Measurements from ENCODE around the gene AKNA. TPM values are rescaled to one million over a fixed set of nuclear protein-coding genes. Genes with fewer than 3 reads are reported as not detected.

Gene AKNA
- total RNA-seq, 1 donor from 2014 or later: 11.4 TPM

DNA sequence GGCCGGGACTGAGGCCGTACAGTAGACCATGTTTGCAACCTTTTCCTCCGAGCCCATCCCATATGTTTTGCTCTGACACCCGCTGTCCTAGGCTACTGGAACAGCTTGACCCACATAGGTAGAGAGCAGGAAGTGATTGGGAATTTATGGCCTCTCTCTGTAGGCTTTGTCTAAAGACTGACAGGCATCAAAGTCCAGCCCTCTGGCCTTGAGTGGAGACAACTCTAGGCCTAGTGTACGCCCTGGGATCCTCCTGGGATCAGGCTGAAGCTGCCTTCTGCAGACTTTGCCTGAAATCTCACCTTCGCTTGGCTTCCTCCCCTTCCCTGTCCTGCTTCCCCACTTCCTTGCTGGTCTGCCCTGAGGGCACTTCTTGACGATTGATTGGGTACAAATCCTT, 13.6 kb upstream of the AKNA start:
- Mint-ChIP-seq H3K9me3 (no peaks in the 10 kb centered on the region), H3K27ac (no peak overlapping the region), H3K4me3 (no peak overlapping the region), H3K27me3 (ENCODE audit: insufficient read depth, low read depth) (peaks cover 13% of the 10 kb centered on the region), H3K4me1 (peaks cover 12% of the 10 kb centered on the region), H3K36me3 (no peaks in the 10 kb centered on the region)
- Histone ChIP-seq H3F3A (ENCODE audit: low read depth) (peaks cover 13% of the 10 kb centered on the region), H4K20me1 (ENCODE audit: low read depth) (no peaks in the 10 kb centered on the region), H3K4me2 (no peak overlapping the region), H3K27ac (no peak overlapping the region), H3K4me1 (peaks cover 8% of the 10 kb centered on the region), H3K27me3 (no peaks in the 10 kb centered on the region), H3K36me3 (no peaks in the 10 kb centered on the region), H3K79me2 (ENCODE audit: low read depth) (no peaks in the 10 kb centered on the region), H3K4me3 (no peak overlapping the region), H3K9ac (no peak overlapping the region), H2AFZ (replicated peaks) (no peak overlapping the region), H3K9me3 (ENCODE audit: low read depth) (no peaks in the 10 kb centered on the region)
- DNase-seq (ENCODE audit: low spot score): no peak
- TF ChIP-seq EZH2 (IDR thresholded peaks at IDR 0.05) (no peak), EZH2phosphoT487 (IDR thresholded peaks at IDR 0.05) (no peak)
- TF ChIP-seq, protein P1, sequence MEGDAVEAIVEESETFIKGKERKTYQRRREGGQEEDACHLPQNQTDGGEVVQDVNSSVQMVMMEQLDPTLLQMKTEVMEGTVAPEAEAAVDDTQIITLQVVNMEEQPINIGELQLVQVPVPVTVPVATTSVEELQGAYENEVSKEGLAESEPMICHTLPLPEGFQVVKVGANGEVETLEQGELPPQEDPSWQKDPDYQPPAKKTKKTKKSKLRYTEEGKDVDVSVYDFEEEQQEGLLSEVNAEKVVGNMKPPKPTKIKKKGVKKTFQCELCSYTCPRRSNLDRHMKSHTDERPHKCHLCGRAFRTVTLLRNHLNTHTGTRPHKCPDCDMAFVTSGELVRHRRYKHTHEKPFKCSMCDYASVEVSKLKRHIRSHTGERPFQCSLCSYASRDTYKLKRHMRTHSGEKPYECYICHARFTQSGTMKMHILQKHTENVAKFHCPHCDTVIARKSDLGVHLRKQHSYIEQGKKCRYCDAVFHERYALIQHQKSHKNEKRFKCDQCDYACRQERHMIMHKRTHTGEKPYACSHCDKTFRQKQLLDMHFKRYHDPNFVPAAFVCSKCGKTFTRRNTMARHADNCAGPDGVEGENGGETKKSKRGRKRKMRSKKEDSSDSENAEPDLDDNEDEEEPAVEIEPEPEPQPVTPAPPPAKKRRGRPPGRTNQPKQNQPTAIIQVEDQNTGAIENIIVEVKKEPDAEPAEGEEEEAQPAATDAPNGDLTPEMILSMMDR (IDR thresholded peaks at IDR 0.05): no peak

DNA sequence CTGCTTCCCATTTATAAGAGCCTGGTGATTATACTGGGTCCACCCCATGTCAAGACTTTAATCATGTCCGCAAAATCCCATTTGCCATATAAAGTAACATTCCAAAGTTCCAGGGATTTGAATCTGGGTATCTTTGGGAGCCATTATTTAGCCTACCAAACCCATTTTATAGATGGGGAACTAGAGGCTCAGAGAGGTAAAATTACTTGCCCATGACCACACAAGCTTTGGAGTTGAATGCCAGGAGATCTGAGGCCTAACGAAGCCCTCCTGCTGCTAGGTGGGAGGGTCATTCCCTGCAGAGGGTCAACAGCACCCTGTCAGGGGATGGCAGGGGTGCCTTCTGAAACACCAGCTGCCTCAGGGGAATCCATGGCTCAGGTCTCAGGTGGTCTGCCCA, 13.0 kb upstream of the AKNA start:
- DNase-seq (ENCODE audit: low spot score): no peak
- no peaks in the 10 kb centered on the region for H3K27me3 ChIP-seq
- Mint-ChIP-seq H3K27ac (no peak overlapping the region), H3K27me3 (ENCODE audit: insufficient read depth, low read depth) (peaks cover 15% of the 10 kb centered on the region), H3K4me1 (peaks cover 14% of the 10 kb centered on the region), H3K4me3 (no peak overlapping the region), H3K36me3 (no peaks in the 10 kb centered on the region), H3K9me3 (no peaks in the 10 kb centered on the region)
- no peak overlapping the region for H3K9ac ChIP-seq
- H3F3A ChIP-seq (ENCODE audit: low read depth): peaks cover 15% of the 10 kb centered on the region
- peaks cover 8% of the 10 kb centered on the region for H3K4me1 ChIP-seq
- H3K9me3 ChIP-seq (ENCODE audit: low read depth): no peaks in the 10 kb centered on the region
- TF ChIP-seq EZH2 (IDR thresholded peaks at IDR 0.05) (no peak), EZH2phosphoT487 (IDR thresholded peaks at IDR 0.05) (no peak)
- TF ChIP-seq, protein P1 (IDR thresholded peaks at IDR 0.05): no peak
- H2AFZ ChIP-seq (replicated peaks): no peak overlapping the region
- H3K36me3 ChIP-seq: no peaks in the 10 kb centered on the region
- H4K20me1 ChIP-seq (ENCODE audit: low read depth): no peaks in the 10 kb centered on the region
- H3K27ac ChIP-seq: no peak overlapping the region
- H3K4me3 ChIP-seq: no peak overlapping the region
- H3K79me2 ChIP-seq (ENCODE audit: low read depth): no peaks in the 10 kb centered on the region
- H3K4me2 ChIP-seq: no peak overlapping the region

DNA sequence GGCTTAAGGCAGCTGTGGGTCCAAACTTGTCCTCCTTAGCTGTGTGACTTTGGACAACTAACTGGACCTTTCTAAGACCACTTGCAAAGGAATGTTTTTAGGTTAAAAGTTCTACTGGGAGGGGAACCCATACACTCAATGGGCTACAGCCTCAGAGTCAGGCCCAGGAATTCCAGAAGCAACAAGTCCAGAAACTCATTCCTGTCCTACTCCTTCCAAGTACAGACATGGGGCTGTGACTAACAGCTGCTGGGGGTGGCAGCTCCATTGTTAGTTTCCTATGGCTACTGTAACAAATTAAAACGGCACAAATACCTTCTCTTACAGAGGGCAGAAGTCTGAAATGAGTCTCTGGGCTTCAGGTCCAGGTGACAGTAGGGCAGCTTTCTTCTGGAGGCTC, 12.4 kb upstream of the AKNA start:
- H3F3A ChIP-seq (ENCODE audit: low read depth): peaks cover 20% of the 10 kb centered on the region
- peaks cover 8% of the 10 kb centered on the region for H3K4me1 ChIP-seq
- H3K27ac Mint-ChIP-seq: no peak overlapping the region
- H3K4me3 Mint-ChIP-seq: no peak overlapping the region
- H3K27ac ChIP-seq: no peak overlapping the region
- no peak overlapping the region for H2AFZ ChIP-seq (replicated peaks)
- TF ChIP-seq, protein P1 (IDR thresholded peaks at IDR 0.05): no peak
- TF ChIP-seq EZH2phosphoT487 (IDR thresholded peaks at IDR 0.05) (no peak), EZH2 (IDR thresholded peaks at IDR 0.05) (no peak)
- no peaks in the 10 kb centered on the region for H4K20me1 ChIP-seq (ENCODE audit: low read depth)
- peaks cover 14% of the 10 kb centered on the region for H3K27me3 Mint-ChIP-seq (ENCODE audit: insufficient read depth, low read depth)
- H3K9me3 Mint-ChIP-seq: no peaks in the 10 kb centered on the region
- H3K4me2 ChIP-seq: no peak overlapping the region
- DNase-seq (ENCODE audit: low spot score): no peak
- no peaks in the 10 kb centered on the region for H3K36me3 ChIP-seq
- H3K9me3 ChIP-seq (ENCODE audit: low read depth): no peaks in the 10 kb centered on the region
- no peak overlapping the region for H3K9ac ChIP-seq
- peaks cover 18% of the 10 kb centered on the region for H3K4me1 Mint-ChIP-seq
- no peak overlapping the region for H3K4me3 ChIP-seq
- no peaks in the 10 kb centered on the region for H3K36me3 Mint-ChIP-seq
- no peaks in the 10 kb centered on the region for H3K27me3 ChIP-seq
- H3K79me2 ChIP-seq (ENCODE audit: low read depth): no peaks in the 10 kb centered on the region
